Kidney (tissue), 14 donors: ENCODE data around the gene C19orf81. TPM values are rescaled to one million over a fixed set of nuclear protein-coding genes. Genes with fewer than 3 reads are reported as not detected.

Experiments used
- DNase-seq, 5 donors: peaks; one replicate each; pipeline ENCODE4 v3.0.0-alpha.2; 2013 to 2020
- FAIRE-seq: peaks from 2 replicates; lab custom pipeline; 2012; peaks lifted over from hg19 to GRCh38; lab: Jason Lieb, UNC
- H3K27ac ChIP-seq, 2 donors: one replicate each; pipeline ENCODE4 v1.7.0; 2013; ENCODE audit warnings: low read depth in 2 of 2, low read length in 2 of 2, inconsistent platforms in 1 of 2
- H3K27me3 ChIP-seq: one replicate; pipeline ENCODE4 v1.7.1; 2013; ENCODE audit warnings: low read length, inconsistent platforms; ENCODE audit not compliant: control insufficient read depth, insufficient read depth
- H3K36me3 ChIP-seq, 3 donors: one replicate each; pipeline versions ENCODE4 v1.7.0 to v1.7.1; 2013; ENCODE audit warnings: low read length in 3 of 3, control low read depth in 1 of 3, inconsistent platforms in 1 of 3; ENCODE audit not compliant: insufficient read depth in 3 of 3, control insufficient read depth in 2 of 3
- H3K4me1 ChIP-seq, 3 donors: one replicate each; pipeline versions ENCODE4 v1.7.0 to v1.7.1; 2013; ENCODE audit warnings: low read length in 3 of 3, inconsistent platforms in 1 of 3, low read depth in 1 of 3; ENCODE audit not compliant: control insufficient read depth in 2 of 3, insufficient read depth in 2 of 3
- H3K4me3 ChIP-seq, 3 donors: one replicate each; pipeline versions ENCODE4 v1.7.0 to v1.8.1; 2013; ENCODE audit warnings: low read length in 3 of 3, control low read depth in 1 of 3, inconsistent platforms in 1 of 3
- H3K9ac ChIP-seq, 3 donors: one replicate each; pipeline versions ENCODE4 v1.7.0 to v1.7.1; 2013; ENCODE audit warnings: low read length in 3 of 3, control low read depth in 1 of 3, inconsistent platforms in 1 of 3
- H3K9me3 ChIP-seq, 3 donors: one replicate each; pipeline versions ENCODE4 v1.7.0 to v1.7.1; 2013; ENCODE audit warnings: low read length in 3 of 3, control low read depth in 1 of 3, inconsistent platforms in 1 of 3; ENCODE audit not compliant: control insufficient read depth in 2 of 3, insufficient read depth in 1 of 3
- intact Hi-C: fragments of 100-400 bp; cut with DNase I; formaldehyde crosslinking; loops from one replicate; pipeline ENCODE4 v1.11.1; 2022
- polyA plus RNA-seq: library from polyadenylated mRNA; stranded (reverse); fragments of 350-450 nt; fragmentation: Illumina TruSeq; extraction: RNeasy Lipid Tissue Mini Kit (QIAGEN cat#74804); gene quantifications from one replicate; pipeline ENCODE4 v1.2.3, GENCODE V29; 2014; ENCODE audit warnings: low read depth, low replicate concordance; ENCODE audit not compliant: insufficient read depth
- total RNA-seq: library from RNA; stranded (reverse); fragmentation: NEBNext Ultra II Directional; extraction: Animal tissue kit (Norgen Biotek cat#: 25700); gene quantifications from one replicate; pipeline ENCODE4 v1.2.1, GENCODE V29; 2021
- TF ChIP-seq, protein P1 (sequence below): IDR thresholded peaks from 3 replicates; pipeline ENCODE4 v1.5.1; 2012; ENCODE audit warnings: mild to moderate bottlenecking, moderate library complexity, borderline replicate concordance; ENCODE audit not compliant: insufficient read depth; ENCODE audit errors: extremely low read depth
- donor health status: control.
- donor health status: control.
- donor health status: control.
- donor health status: control.
- donor health status: control.
- donor health status: DM: yes; HTN: yes; CAD: no.
- donor health status: Normal renal cell carcinoma (clear cell type).

C19orf81 gene
- total and polyA plus RNA-seq, 2 donors from 2014 or later = 1.6 to 3.0 TPM

DNA sequence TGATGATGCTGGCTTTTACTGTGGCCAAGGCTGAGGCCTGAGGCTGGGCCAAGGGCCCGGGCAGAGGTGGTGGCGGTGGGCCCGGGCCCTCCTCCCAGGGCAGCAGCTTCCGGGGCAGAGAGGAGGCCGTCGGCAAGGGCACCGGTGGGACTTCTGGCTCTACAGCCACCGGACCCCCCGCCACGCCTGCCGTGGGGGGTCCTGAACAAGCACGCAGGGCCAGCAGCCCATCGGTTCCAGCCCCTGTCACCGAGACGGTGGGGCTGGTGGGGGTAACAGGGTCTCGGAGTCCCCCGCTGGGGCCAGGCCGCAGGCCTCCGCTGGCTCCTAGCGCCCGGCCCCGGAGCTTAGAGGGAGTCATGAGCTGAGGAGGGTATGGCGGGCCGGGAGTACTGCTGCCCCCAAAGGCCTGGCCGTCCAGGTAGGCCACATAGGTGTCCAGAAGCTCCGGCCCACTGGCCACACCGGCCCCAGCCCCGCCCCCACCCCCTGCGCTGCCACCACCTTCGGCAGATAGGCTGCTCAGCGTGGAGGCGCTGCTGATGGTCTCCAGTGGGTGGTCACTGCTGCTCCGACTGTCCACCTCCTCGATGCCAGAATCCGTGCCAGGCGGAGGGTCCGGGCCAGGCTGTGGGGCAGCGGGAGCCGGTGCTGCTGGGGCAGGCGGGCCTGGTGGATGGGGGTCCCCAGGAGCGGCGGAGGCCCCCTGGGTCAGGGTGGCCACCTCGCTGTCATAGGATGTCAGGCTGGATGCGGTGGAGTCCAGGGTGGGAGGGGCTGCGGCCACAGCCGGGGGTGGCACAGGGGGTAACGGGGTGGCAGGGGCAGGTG lies 17.3 kb downstream of the C19orf81 start:
- Histone ChIP-seq H3K27me3 (peaks cover 7% of the 10 kb centered on the region), H3K27ac (no peak overlapping the region), H3K9me3 (no peaks in the 10 kb centered on the region), H3K36me3 (no peaks in the 10 kb centered on the region), H3K4me1 (no peaks in the 10 kb centered on the region), H3K4me3 (no peak overlapping the region), H3K9ac (no peak overlapping the region)
- TF ChIP-seq, protein P1, sequence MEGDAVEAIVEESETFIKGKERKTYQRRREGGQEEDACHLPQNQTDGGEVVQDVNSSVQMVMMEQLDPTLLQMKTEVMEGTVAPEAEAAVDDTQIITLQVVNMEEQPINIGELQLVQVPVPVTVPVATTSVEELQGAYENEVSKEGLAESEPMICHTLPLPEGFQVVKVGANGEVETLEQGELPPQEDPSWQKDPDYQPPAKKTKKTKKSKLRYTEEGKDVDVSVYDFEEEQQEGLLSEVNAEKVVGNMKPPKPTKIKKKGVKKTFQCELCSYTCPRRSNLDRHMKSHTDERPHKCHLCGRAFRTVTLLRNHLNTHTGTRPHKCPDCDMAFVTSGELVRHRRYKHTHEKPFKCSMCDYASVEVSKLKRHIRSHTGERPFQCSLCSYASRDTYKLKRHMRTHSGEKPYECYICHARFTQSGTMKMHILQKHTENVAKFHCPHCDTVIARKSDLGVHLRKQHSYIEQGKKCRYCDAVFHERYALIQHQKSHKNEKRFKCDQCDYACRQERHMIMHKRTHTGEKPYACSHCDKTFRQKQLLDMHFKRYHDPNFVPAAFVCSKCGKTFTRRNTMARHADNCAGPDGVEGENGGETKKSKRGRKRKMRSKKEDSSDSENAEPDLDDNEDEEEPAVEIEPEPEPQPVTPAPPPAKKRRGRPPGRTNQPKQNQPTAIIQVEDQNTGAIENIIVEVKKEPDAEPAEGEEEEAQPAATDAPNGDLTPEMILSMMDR = no peak
- FAIRE-seq (no peak), DNase-seq (peak in 2 of 5 donors; percentile 59 to 64)
- intact Hi-C loops = no loop called here

DNA sequence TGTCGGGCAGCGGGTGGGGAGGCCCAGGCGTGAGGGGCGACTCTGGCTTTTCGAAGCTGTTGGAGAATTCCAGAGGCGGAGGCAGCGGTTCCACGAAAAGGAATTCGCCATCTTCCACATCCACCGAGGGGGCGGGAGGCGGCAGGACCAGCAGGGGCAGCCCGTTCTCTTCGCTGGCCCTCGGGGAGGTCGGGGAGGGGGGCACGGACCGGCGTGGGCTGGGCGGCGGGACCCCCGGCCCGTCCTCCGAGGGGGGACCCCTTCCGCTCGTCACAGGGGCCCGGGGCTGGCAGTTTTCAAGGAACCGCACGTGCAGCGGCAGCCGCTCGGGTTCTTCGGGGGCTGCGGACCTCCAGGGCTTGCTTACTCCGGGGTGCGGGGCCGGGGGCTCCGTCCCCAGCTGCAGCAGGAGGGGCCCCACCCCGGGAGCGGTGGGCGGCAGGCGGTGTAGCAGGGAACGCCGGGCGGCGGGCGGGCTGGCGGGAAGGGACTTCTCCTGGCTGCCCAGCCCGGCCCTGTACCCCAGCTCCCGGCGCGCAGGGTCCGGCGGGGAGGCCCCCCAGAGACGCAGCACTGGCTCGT lies 18.0 kb downstream of the C19orf81 start:
- Histone ChIP-seq H3K36me3 (no peaks in the 10 kb centered on the region), H3K27me3 (peaks cover 7% of the 10 kb centered on the region), H3K27ac (no peak overlapping the region), H3K4me3 (no peak overlapping the region), H3K9ac (no peak overlapping the region), H3K9me3 (no peaks in the 10 kb centered on the region), H3K4me1 (no peaks in the 10 kb centered on the region)
- TF ChIP-seq, protein P1 = no peak
- intact Hi-C loops = no loop called here
- DNase-seq (peak in 2 of 5 donors; percentile 49 to 66), FAIRE-seq (no peak)

DNA sequence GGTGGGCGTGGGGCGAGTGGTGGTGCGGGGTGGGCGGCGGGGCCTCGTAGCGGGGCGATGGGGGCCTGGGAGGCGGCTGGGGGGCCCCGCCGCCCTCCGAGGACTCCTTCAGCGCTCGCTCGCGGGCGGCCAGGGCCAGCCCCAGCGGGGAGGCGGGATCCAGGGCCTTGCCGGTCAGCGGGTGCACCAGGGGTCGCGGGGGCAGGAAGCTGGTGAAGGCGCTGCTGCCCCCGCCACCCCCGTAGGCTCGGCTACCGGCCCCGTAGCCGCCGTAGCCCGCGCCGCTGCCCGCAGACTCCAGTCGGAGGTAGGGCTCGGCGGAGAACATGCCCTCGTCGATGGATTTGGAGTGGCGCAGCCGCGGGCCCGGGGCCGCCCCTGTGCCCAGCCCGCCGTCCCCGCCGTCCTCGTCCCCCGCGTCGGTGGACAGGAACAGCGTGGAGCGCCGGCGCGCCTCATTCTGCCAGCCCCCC lies 18.6 kb downstream of the C19orf81 start:
- DNase-seq (peak in 2 of 5 donors; percentile 51 to 62), FAIRE-seq (no peak)
- Histone ChIP-seq H3K27me3 (peaks cover 7% of the 10 kb centered on the region), H3K9ac (no peak overlapping the region), H3K27ac (no peak overlapping the region), H3K4me3 (no peak overlapping the region), H3K36me3 (no peaks in the 10 kb centered on the region), H3K4me1 (no peaks in the 10 kb centered on the region), H3K9me3 (no peaks in the 10 kb centered on the region)
- intact Hi-C loops = no loop called here
- TF ChIP-seq, protein P1 = no peak
